NCI-H187 treated with DMSO at 0.1 percent for 48 hours (cell line): Measurements from ENCODE around the gene GATA6.

Experiments
- DNase-seq: peaks from one replicate; lab custom pipeline; 2025; lab: John Stamatoyannopoulos, UW

The GATA6 gene

GRCh38 chr18:22243513-22243912, 74.1 kb downstream of the GATA6 start:
- no peak for DNase-seq

- no peak for DNase-seq
These were observed 80.6 kb downstream of the GATA6 start for GRCh38 chr18:22250026-22250425.

GRCh38 chr18:22250591-22250996, 81.2 kb downstream of the GATA6 start:
- DNase-seq = no peak
